GM13977 (cell line): Measurements from ENCODE around the gene MTFP1.
A peak's percentile ranks its signal among the peaks of the same experiment; 100 is the strongest.

Source experiments
- DNase-seq: peaks from one replicate; pipeline ENCODE4 v3.0.0; 2012; ENCODE audit warnings: low spot score
- CTCF ChIP-seq: IDR thresholded peaks from 2 replicates; pipeline ENCODE4 v1.5.1; 2012; ENCODE audit warnings: mild to moderate bottlenecking, control low read depth; ENCODE audit not compliant: insufficient read depth; ENCODE audit errors: extremely low read depth, missing control alignments
- in situ Hi-C: fragments of 300-500 bp; cut with MboI; formaldehyde crosslinking; loops from one replicate; pipeline ENCODE4 v1.12.0; 2022; ENCODE audit warnings: low sequenced_read_pairs, low pct_unique_long_range_greater_than_20kb, mixed read lengths, inconsistent platforms; ENCODE audit not compliant: unreplicated experiment

Gene MTFP1

GRCh38 chr22:30426388-30427353 is 1.1 kb downstream of the MTFP1 start:
- in situ Hi-C loops, result no loop called here
- peak; percentile 77 for DNase-seq
- TF ChIP-seq CTCF, result peak; percentile 79

DNA sequence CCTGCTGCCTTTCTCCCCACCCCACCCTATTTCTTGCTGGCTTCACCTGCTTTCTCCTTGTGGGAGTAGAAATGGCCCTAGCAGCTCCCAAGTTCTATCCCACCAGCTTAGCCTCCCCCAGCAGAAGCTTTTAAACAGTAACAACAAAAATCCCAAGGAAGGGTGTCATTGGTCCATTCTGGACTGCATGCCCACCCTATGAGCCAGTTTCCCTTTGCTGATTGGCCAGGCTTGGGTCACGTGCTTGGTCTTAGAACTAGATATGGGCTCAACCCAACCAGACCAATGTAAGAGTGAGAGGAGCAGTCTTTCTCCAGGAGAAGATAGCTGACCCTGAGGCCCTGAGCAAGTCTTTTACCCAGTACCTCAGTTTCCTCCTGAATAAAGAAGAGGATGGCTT is 2.3 kb downstream of the MTFP1 start:
- TF ChIP-seq CTCF, result no peak
- in situ Hi-C loops, result no loop called here
- DNase-seq, result no peak

DNA sequence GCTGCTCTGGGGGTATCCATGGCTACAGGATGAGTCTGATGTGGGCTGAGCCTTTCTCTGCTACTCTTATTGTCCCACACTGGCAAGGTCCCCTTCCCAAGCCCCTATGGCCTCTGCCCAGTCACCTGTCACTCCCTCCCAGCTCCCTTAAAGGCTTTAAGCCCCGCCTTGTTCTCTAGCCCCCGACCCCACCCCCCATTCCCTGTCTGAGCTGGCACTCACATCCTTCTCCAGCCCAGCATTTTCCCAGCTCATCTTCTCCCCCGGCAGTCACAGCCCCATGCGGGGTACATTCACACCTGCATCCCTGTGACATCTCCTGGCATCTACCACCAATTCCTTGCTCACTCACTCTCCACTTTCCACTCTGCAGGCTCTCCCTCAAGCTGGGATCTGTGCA is 4.3 kb downstream of the MTFP1 start:
- no peak for DNase-seq
- TF ChIP-seq CTCF, result no peak
- in situ Hi-C loops, result no loop called here

- DNase-seq, result no peak
- peak; percentile 5 for TF ChIP-seq CTCF
- in situ Hi-C loops, result no loop called here
These were observed 5.4 kb downstream of the MTFP1 start for GRCh38 chr22:30430933-30431332.

DNA sequence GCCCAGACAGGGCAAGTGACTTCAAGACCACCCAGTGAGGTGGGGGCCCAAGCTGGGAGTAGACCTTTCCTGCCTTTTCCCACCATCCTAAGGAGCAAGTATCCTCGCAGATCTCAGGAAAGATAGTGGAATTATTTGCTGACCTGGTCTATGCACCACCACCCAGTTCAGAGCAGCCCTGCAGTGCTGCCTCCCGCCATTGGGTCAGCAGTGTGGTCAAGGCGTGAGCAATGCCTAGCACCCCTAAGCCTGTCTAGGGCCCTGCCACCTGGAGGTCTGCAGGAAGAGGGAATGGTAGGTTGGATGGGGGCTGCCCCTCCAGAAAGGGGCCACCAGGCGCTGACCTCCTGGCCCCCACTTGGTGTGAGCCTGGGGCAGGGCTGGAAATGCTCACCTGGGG is 6.5 kb downstream of the MTFP1 start:
- TF ChIP-seq CTCF, result no peak
- in situ Hi-C loops, result no loop called here
- DNase-seq, result no peak

GRCh38 chr22:30432520-30432919 is 7.0 kb downstream of the MTFP1 start:
- no peak for DNase-seq
- in situ Hi-C loops, result no loop called here
- no peak for TF ChIP-seq CTCF
